OCI-LY1 (cell line): Measurements from ENCODE around the gene THSD7A.

ENCODE experiments used
- H2AFZ ChIP-seq: fragments of 200-600 bp; sonication (generic), shearing (Covaris generic); 2 replicates; pipeline ENCODE4 v1.6.0; 2014; ENCODE audit warnings: antibody characterized with exemption, mild to moderate bottlenecking, low read length
- H3F3A ChIP-seq: fragments of 200-600 bp; sonication (generic), shearing (Covaris generic); 2 replicates; pipeline ENCODE4 v1.6.0; 2014; ENCODE audit warnings: mild to moderate bottlenecking, antibody characterized with exemption, low read length, moderate library complexity; ENCODE audit not compliant: insufficient read depth
- H3K27ac ChIP-seq: fragments of 200-600 bp; sonication (generic); 2 replicates; pipeline ENCODE4 v1.5.1; 2014; ENCODE audit warnings: low read length, mixed run types, mild to moderate bottlenecking, low read depth; ENCODE audit not compliant: poor library complexity, severe bottlenecking
- H3K27me3 ChIP-seq: fragments of 200-600 bp; sonication (generic); 2 replicates; pipeline ENCODE4 v1.6.0; 2014; ENCODE audit warnings: antibody characterized with exemption, mild to moderate bottlenecking, low read length, moderate library complexity; ENCODE audit not compliant: insufficient read depth
- H3K36me3 ChIP-seq: fragments of 200-600 bp; sonication (generic); 2 replicates; pipeline ENCODE4 v1.6.1; 2014; ENCODE audit warnings: mild to moderate bottlenecking, antibody characterized with exemption, low read length, moderate library complexity, mixed read lengths; ENCODE audit not compliant: insufficient read depth
- H3K4me1 ChIP-seq: fragments of 200-600 bp; sonication (generic); 2 replicates; pipeline ENCODE4 v1.5.1; 2014; ENCODE audit warnings: mild to moderate bottlenecking, low read length, moderate library complexity; ENCODE audit not compliant: insufficient read depth, severe bottlenecking
- H3K4me2 ChIP-seq: fragments of 200-600 bp; sonication (generic), shearing (Covaris generic); 2 replicates; pipeline ENCODE4 v1.6.1; 2014; ENCODE audit warnings: low read length
- H3K4me3 ChIP-seq: fragments of 200-600 bp; sonication (generic); 2 replicates; pipeline ENCODE4 v1.5.1; 2014; ENCODE audit warnings: low read length, low read depth, mild to moderate bottlenecking, mixed read lengths; ENCODE audit not compliant: poor library complexity, severe bottlenecking
- H3K79me2 ChIP-seq: fragments of 200-600 bp; shearing (Covaris generic); 2 replicates; pipeline ENCODE4 v1.6.1; 2016; ENCODE audit warnings: mixed run types, low read length, mixed read lengths; ENCODE audit not compliant: insufficient read depth
- H3K9ac ChIP-seq: fragments of 200-600 bp; sonication (generic), shearing (Covaris generic); 2 replicates; pipeline ENCODE4 v1.6.1; 2014; ENCODE audit warnings: mild to moderate bottlenecking, low read length, mixed read lengths
- H3K9me2 ChIP-seq: fragments of 200-600 bp; sonication (generic), shearing (Covaris generic); 2 replicates; pipeline ENCODE4 v1.6.1; 2014; ENCODE audit warnings: low read depth, mild to moderate bottlenecking, low read length, mixed read lengths
- H3K9me3 ChIP-seq: fragments of 200-600 bp; shearing (Covaris generic); 2 replicates; pipeline ENCODE4 v1.6.1; 2014; ENCODE audit warnings: low read length, mixed read lengths
- H4K20me1 ChIP-seq: fragments of 200-600 bp; sonication (generic), shearing (Covaris generic); 2 replicates; pipeline ENCODE4 v1.6.0; 2016; ENCODE audit warnings: mild to moderate bottlenecking, low read length; ENCODE audit not compliant: insufficient read depth
- EZH2 ChIP-seq: fragments of 200-600 bp; sonication (generic), shearing (Covaris generic); IDR thresholded peaks from 2 replicates; pipeline ENCODE4 v1.8.0; 2017; ENCODE audit warnings: borderline replicate concordance, mixed run types, mild to moderate bottlenecking, antibody characterized with exemption, low read length, moderate library complexity, mixed read lengths
- TF ChIP-seq, protein P1 (sequence below): fragments of 200-600 bp; sonication (generic), shearing (Covaris generic); IDR thresholded peaks from 2 replicates; pipeline ENCODE4 v1.5.1; 2017; ENCODE audit warnings: mild to moderate bottlenecking, antibody characterized with exemption, low read length, moderate library complexity, mixed read lengths

The THSD7A gene

DNA sequence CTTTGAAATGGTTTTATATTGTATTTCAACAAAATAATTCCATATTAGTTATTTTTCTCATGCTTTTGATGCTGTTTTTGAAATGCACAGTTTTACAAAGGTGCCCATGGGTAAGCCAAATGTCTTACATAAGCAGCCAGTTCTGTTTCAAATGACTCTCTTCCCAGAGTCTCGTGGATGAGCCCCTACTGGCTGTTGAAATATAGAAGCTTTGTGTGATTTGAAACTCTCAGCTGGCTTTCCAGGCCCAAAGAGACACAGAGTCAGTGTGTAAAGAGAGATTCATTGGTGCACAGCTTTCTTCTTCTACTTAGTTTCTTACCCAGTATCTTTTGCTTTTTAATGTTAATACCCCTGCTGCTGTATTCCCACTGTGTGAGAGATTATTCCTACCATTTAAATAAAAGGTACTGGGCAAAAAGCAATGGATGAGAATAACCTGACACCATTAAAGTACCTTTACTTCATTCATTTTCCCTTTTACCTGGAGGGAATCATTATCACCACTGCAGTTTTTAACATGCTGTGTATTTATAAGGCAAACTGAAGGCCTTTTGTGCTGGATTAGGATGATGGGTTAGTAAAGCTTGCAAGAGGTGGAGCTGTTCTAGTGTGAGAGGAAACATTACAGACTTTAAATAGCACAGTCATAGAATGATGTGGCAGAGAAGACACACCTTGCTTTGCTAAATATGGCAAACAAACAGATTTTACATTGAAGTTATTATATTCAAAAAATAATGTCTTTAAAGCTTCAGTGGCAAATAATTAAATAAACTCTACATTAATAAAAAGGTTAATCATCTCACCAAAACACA is 415.1 kb downstream of the THSD7A start:
- no peak overlapping the region for H2AFZ ChIP-seq
- no peak overlapping the region for H3K4me3 ChIP-seq
- no peak for TF ChIP-seq EZH2
- TF ChIP-seq, protein P1, sequence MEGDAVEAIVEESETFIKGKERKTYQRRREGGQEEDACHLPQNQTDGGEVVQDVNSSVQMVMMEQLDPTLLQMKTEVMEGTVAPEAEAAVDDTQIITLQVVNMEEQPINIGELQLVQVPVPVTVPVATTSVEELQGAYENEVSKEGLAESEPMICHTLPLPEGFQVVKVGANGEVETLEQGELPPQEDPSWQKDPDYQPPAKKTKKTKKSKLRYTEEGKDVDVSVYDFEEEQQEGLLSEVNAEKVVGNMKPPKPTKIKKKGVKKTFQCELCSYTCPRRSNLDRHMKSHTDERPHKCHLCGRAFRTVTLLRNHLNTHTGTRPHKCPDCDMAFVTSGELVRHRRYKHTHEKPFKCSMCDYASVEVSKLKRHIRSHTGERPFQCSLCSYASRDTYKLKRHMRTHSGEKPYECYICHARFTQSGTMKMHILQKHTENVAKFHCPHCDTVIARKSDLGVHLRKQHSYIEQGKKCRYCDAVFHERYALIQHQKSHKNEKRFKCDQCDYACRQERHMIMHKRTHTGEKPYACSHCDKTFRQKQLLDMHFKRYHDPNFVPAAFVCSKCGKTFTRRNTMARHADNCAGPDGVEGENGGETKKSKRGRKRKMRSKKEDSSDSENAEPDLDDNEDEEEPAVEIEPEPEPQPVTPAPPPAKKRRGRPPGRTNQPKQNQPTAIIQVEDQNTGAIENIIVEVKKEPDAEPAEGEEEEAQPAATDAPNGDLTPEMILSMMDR, result no peak
- H3K27ac ChIP-seq, result no peak overlapping the region
- H3K27me3 ChIP-seq, result no peaks in the 10 kb centered on the region
- no peaks in the 10 kb centered on the region for H3K36me3 ChIP-seq
- no peaks in the 10 kb centered on the region for H4K20me1 ChIP-seq
- no peaks in the 10 kb centered on the region for H3K4me1 ChIP-seq
- H3K79me2 ChIP-seq, result no peaks in the 10 kb centered on the region
- H3K9ac ChIP-seq, result no peak overlapping the region
- no peaks in the 10 kb centered on the region for H3K9me2 ChIP-seq
- H3F3A ChIP-seq, result no peaks in the 10 kb centered on the region
- no peaks in the 10 kb centered on the region for H3K9me3 ChIP-seq
- no peak overlapping the region for H3K4me2 ChIP-seq

DNA sequence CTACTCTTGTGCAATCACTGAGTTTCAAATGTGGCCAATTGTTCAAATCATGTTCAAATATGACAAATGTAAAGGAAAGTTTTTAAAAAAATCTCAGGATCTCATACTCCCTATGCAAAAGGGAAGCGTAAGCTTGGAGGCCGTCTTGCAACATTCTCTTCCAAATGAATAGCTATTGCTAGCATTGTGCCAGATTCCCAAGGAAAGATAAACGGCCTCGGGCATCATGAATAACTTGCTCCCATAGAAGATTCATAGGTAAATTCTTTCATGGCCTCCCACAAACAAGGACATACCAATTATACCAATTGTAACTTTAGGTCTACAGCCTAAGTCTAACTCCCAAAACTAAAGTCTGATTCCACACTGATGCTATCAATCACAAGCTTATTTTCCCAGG is 416.9 kb downstream of the THSD7A start:
- H3K4me2 ChIP-seq, result no peak overlapping the region
- H3K4me1 ChIP-seq, result no peaks in the 10 kb centered on the region
- TF ChIP-seq EZH2, result no peak
- TF ChIP-seq, protein P1, result no peak
- no peaks in the 10 kb centered on the region for H3K79me2 ChIP-seq
- H3K9ac ChIP-seq, result no peak overlapping the region
- H3K4me3 ChIP-seq, result no peak overlapping the region
- H3F3A ChIP-seq, result no peaks in the 10 kb centered on the region
- no peaks in the 10 kb centered on the region for H3K36me3 ChIP-seq
- H3K9me2 ChIP-seq, result no peaks in the 10 kb centered on the region
- H4K20me1 ChIP-seq, result no peaks in the 10 kb centered on the region
- no peaks in the 10 kb centered on the region for H3K9me3 ChIP-seq
- no peaks in the 10 kb centered on the region for H3K27me3 ChIP-seq
- no peak overlapping the region for H3K27ac ChIP-seq
- H2AFZ ChIP-seq, result no peak overlapping the region

DNA sequence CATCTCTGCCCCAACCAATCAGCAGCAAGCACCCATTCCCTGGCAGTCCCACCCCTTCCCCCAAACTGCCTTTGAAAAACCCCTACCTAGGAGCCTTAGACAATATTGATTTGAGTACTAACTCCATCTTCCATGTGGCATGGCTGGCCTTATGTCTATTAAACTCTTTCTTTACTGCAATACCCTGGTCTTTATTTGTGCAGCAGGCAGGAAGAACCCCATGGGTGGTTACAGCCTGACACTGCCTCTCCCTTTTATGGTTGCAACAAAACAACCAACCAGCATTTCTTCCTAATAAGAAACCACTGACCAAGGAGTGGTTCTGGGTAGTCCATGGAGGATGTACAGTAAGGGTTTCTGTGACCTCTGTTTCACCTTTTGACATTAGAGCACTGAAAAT is 418.1 kb downstream of the THSD7A start:
- Histone ChIP-seq H3K9me3 (no peaks in the 10 kb centered on the region), H3K4me1 (no peaks in the 10 kb centered on the region), H3K27ac (no peak overlapping the region), H2AFZ (no peak overlapping the region), H3K79me2 (no peaks in the 10 kb centered on the region), H3K4me3 (no peak overlapping the region), H3K36me3 (no peaks in the 10 kb centered on the region), H3K27me3 (no peaks in the 10 kb centered on the region), H3K4me2 (no peak overlapping the region), H3K9me2 (no peaks in the 10 kb centered on the region), H4K20me1 (no peaks in the 10 kb centered on the region), H3F3A (no peaks in the 10 kb centered on the region), H3K9ac (no peak overlapping the region)
- TF ChIP-seq, protein P1, result no peak
- no peak for TF ChIP-seq EZH2
